ENCODE data around the gene SERTAD1.

DNA sequence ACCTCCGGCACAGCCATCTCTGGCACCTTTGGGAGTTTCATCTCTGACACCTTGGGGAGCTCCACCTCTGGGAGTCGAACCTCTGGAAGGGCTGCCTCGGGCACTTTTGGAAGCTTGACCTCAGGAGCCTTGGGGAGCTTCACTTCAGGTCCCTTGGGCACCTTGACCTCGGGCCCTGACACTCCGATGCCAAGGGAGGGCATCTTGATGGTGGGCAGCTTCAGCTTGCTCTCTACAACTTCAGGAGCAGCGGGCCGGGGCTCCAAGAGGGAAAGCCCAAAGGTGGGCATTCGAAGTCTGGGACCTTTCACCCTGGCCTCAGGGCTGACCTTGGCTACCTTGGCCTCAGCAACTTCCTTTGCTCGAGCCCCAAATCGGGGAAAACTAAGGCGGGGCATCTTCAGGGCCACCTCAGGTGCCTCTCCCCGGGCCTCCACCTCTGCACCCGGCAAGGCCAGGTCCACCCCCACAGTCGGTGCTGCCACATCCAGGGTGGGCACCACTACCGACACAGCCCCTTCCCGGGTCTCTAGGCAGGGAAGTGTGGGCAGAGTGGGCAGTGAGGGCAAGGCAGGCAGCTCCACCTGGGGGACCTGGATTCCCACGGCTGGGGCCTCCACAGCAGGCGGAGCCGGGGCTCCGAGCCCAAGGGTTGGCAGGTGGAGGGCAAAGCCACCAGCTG lies 28.8 kb downstream of the SERTAD1 start:
- TF ChIP-seq EZH2phosphoT487 (conservative IDR thresholded peaks at IDR 0.05; ENCODE audit: low read length) = no peak
- TF ChIP-seq, protein P1, sequence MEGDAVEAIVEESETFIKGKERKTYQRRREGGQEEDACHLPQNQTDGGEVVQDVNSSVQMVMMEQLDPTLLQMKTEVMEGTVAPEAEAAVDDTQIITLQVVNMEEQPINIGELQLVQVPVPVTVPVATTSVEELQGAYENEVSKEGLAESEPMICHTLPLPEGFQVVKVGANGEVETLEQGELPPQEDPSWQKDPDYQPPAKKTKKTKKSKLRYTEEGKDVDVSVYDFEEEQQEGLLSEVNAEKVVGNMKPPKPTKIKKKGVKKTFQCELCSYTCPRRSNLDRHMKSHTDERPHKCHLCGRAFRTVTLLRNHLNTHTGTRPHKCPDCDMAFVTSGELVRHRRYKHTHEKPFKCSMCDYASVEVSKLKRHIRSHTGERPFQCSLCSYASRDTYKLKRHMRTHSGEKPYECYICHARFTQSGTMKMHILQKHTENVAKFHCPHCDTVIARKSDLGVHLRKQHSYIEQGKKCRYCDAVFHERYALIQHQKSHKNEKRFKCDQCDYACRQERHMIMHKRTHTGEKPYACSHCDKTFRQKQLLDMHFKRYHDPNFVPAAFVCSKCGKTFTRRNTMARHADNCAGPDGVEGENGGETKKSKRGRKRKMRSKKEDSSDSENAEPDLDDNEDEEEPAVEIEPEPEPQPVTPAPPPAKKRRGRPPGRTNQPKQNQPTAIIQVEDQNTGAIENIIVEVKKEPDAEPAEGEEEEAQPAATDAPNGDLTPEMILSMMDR (IDR thresholded peaks at IDR 0.05; ENCODE audit: insufficient read depth, low read length, poor library complexity, severe bottlenecking) = no peak

Measured in SU-DHL-6 (cell line).